Measurements from ENCODE around the gene KDSR. TPM values are rescaled to one million over a fixed set of nuclear protein-coding genes. Genes with fewer than 3 reads are reported as not detected.

Gene KDSR, protein sequence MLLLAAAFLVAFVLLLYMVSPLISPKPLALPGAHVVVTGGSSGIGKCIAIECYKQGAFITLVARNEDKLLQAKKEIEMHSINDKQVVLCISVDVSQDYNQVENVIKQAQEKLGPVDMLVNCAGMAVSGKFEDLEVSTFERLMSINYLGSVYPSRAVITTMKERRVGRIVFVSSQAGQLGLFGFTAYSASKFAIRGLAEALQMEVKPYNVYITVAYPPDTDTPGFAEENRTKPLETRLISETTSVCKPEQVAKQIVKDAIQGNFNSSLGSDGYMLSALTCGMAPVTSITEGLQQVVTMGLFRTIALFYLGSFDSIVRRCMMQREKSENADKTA
- 56.8 and 64.4 TPM in 2 replicates for total RNA-seq (2014; rRNA removed; shearing (Covaris generic); ENCODE audit: low replicate concordance)

DNA sequence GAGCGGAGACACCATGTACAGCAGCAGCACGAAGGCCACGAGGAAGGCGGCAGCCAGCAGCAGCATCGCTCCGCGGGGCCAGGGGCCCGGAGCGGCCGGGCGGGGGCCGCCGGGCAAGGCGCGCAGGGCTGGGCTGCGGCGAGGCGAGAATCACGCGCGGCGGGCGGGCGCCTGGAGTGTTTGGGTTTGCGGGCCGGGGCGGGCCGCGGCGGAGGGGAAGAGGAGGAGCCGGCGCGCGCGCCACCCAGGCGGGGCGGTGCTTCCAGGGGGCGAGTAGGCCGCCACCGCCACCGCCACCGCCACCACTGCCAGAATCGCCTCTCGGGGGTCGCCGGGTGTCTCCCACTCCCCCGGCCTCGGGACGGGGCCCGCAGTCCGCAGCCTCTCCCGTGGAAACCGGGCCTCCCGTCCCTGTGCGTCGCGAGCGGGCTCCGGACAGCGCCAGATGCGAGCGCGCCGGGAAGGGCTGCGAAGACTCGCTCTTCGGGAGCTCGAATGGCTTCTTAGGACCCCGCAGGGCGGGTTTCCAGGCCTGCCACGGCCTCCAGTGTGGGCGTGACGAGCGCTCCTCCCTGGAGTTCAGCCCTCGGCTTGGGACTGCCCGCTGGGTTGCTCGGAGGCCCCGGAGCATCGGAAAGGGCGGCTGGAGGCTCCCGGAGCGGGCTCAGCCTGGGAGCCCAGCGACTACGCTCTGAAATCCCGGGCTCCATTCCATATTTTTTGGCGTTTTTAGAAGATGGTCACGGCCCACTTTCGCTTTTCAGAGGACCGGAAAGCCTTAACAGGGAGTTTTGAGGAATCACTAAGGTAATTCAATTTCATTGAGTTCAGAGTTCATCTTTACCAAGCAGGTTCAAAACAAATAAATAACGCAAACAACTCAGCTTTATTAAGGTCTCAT lies at the start of gene KDSR:
Gene KDSR (minus strand): TSS at position 154 of the 901 bp plus-strand sequence. CDS start 88 bp downstream, at position 66.
- peak; percentile 93 for DNase-seq
- Histone ChIP-seq H3K36me3 (ENCODE audit: insufficient read depth, low read length) (peaks cover 3% of the 10 kb centered on the region; the same call in 1 of the 2 replicates), H2AFZ (ENCODE audit: low read length) (peak within 1 kb of the TSS; percentile 80), H3K27ac (ENCODE audit: low read length) (peak within 1 kb of the TSS; percentile 5; the same call in 1 of the 2 replicates), H3K27me3 (ENCODE audit: low read length) (no peaks in the 10 kb centered on the region), H3K9me2 (replicated peaks; ENCODE audit: insufficient read depth, low read length) (no peaks in the 10 kb centered on the region), H3K4me3 (ENCODE audit: low read length) (peak within 1 kb of the TSS; percentile 87), H3K4me1 (ENCODE audit: low read length) (peaks cover 16% of the 10 kb centered on the region), H3K9ac (ENCODE audit: low read length) (peak within 1 kb of the TSS; percentile 93), H3K79me2 (ENCODE audit: low read length) (peaks cover 41% of the 10 kb centered on the region), H4K20me1 (ENCODE audit: insufficient read depth, low read depth, low read length) (no peaks in the 10 kb centered on the region), H3K9me3 (ENCODE audit: low read length) (no peaks in the 10 kb centered on the region), H3K4me2 (ENCODE audit: low read depth, low read length, poor library complexity, severe bottlenecking) (peak within 1 kb of the TSS; percentile 87)

DNA sequence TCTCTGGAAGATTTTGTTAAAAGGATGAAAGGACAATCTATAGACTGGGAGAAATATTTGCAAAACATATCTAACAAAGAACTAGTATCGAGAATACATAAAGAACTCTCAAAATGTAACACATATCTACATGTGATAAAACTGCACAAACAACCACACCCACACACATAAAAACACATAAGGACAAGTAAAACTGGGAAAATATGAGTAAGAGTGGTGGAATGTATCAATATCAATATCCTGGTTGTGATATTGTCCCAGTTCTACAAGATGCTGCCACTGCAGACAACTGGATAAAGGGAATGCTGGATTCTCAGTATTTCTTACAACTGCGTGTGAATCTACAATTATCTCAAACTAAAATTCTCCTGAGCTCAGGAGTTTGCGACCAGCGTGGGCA lies 45.9 kb upstream of the KDSR start:
- H2AFZ ChIP-seq (ENCODE audit: low read length): no peak overlapping the region
- no peaks in the 10 kb centered on the region for H3K27me3 ChIP-seq (ENCODE audit: low read length)
- DNase-seq: no peak
- no peak overlapping the region for H3K4me3 ChIP-seq (ENCODE audit: low read length)
- no peaks in the 10 kb centered on the region for H3K9me3 ChIP-seq (ENCODE audit: low read length)
- no peak overlapping the region for H3K9ac ChIP-seq (ENCODE audit: low read length)
- peaks cover 11% of the 10 kb centered on the region; the same call in 1 of the 2 replicates for H4K20me1 ChIP-seq (ENCODE audit: insufficient read depth, low read depth, low read length)
- no peaks in the 10 kb centered on the region for H3K4me1 ChIP-seq (ENCODE audit: low read length)
- H3K79me2 ChIP-seq (ENCODE audit: low read length): peaks cover 99% of the 10 kb centered on the region
- H3K36me3 ChIP-seq (ENCODE audit: insufficient read depth, low read length): peaks cover 63% of the 10 kb centered on the region
- H3K9me2 ChIP-seq (replicated peaks; ENCODE audit: insufficient read depth, low read length): no peaks in the 10 kb centered on the region
- H3K4me2 ChIP-seq (ENCODE audit: low read depth, low read length, poor library complexity, severe bottlenecking): no peak overlapping the region
- no peak overlapping the region for H3K27ac ChIP-seq (ENCODE audit: low read length)

DNA sequence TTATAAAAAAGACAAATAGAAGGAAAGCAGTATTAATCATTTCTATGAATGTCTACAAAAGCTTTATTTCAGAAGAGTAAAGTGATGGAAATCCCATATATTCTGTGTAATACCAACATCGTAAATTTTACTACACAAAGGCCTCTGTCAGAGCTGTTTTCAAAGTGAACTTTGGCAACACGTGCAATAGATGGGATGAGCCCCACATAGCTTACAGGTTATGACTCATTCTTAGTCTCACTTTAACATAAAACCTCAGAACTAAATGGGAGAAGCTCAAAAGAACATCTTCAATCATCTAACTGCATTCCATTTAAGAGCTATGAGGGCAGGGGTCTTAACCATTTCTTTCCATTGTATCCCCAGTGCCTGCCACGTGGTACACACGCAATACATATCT lies 43.8 kb upstream of the KDSR start:
- H3K27me3 ChIP-seq (ENCODE audit: low read length): no peaks in the 10 kb centered on the region
- no peak overlapping the region for H3K4me3 ChIP-seq (ENCODE audit: low read length)
- H3K9me3 ChIP-seq (ENCODE audit: low read length): no peaks in the 10 kb centered on the region
- no peak overlapping the region for H3K9ac ChIP-seq (ENCODE audit: low read length)
- no peak for DNase-seq
- H3K4me2 ChIP-seq (ENCODE audit: low read depth, low read length, poor library complexity, severe bottlenecking): no peak overlapping the region
- H4K20me1 ChIP-seq (ENCODE audit: insufficient read depth, low read depth, low read length): no peaks in the 10 kb centered on the region
- H3K79me2 ChIP-seq (ENCODE audit: low read length): peaks cover 99% of the 10 kb centered on the region
- H3K4me1 ChIP-seq (ENCODE audit: low read length): no peaks in the 10 kb centered on the region
- H3K36me3 ChIP-seq (ENCODE audit: insufficient read depth, low read length): peaks cover 73% of the 10 kb centered on the region
- no peaks in the 10 kb centered on the region for H3K9me2 ChIP-seq (replicated peaks; ENCODE audit: insufficient read depth, low read length)
- no peak overlapping the region for H3K27ac ChIP-seq (ENCODE audit: low read length)
- no peak overlapping the region for H2AFZ ChIP-seq (ENCODE audit: low read length)

DNA sequence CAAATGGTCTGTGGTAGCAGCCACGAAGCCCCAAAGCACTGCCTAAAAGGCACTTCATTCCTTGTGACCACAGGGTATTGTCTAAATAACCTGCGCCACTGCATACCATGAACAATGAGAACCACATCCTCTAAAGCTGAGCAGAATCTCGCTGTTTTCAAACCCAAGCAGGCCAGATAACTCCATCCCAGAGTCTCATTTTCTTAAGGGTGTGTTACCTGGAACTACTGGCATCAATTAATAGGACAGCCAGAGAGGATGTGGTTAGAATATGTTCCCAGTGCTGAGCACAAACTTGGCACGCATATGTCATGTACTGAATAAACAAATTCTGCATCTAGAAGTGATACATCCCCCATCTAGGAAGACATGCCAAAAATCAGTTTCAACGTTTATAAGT lies 42.3 kb upstream of the KDSR start:
- Histone ChIP-seq H4K20me1 (ENCODE audit: insufficient read depth, low read depth, low read length) (no peaks in the 10 kb centered on the region), H3K27me3 (ENCODE audit: low read length) (no peaks in the 10 kb centered on the region), H3K4me2 (ENCODE audit: low read depth, low read length, poor library complexity, severe bottlenecking) (no peak overlapping the region), H3K36me3 (ENCODE audit: insufficient read depth, low read length) (peaks cover 79% of the 10 kb centered on the region), H3K4me1 (ENCODE audit: low read length) (no peaks in the 10 kb centered on the region), H2AFZ (ENCODE audit: low read length) (no peak overlapping the region), H3K27ac (ENCODE audit: low read length) (no peak overlapping the region), H3K79me2 (ENCODE audit: low read length) (peaks cover 93% of the 10 kb centered on the region), H3K9me3 (ENCODE audit: low read length) (no peaks in the 10 kb centered on the region), H3K9me2 (replicated peaks; ENCODE audit: insufficient read depth, low read length) (no peaks in the 10 kb centered on the region), H3K9ac (ENCODE audit: low read length) (no peak overlapping the region), H3K4me3 (ENCODE audit: low read length) (no peak overlapping the region)
- DNase-seq: no peak

DNA sequence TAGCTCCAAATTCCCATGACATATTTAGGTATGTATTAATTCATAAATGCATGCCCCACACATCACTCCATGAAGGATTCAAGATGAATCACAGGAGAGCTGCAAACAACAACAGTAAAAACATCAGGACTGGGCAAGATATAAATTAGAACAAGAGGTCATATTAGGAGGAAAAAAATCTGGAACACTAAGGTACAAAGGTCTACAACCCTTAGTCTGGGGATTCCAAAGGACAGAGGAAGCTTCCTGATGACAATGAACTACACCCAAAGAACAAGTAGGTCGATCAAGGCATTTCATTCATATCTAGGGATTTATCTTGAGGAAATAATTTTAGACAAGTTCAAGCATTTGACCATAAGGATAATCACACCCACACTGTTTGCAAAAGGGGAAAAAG lies 40.7 kb upstream of the KDSR start:
- DNase-seq: no peak
- Histone ChIP-seq H3K36me3 (ENCODE audit: insufficient read depth, low read length) (peaks cover 91% of the 10 kb centered on the region), H3K27me3 (ENCODE audit: low read length) (no peaks in the 10 kb centered on the region), H3K4me2 (ENCODE audit: low read depth, low read length, poor library complexity, severe bottlenecking) (no peak overlapping the region), H3K4me1 (ENCODE audit: low read length) (no peaks in the 10 kb centered on the region), H3K9me3 (ENCODE audit: low read length) (no peaks in the 10 kb centered on the region), H3K79me2 (ENCODE audit: low read length) (peaks cover 78% of the 10 kb centered on the region), H3K4me3 (ENCODE audit: low read length) (no peak overlapping the region), H4K20me1 (ENCODE audit: insufficient read depth, low read depth, low read length) (no peaks in the 10 kb centered on the region), H2AFZ (ENCODE audit: low read length) (no peak overlapping the region), H3K9ac (ENCODE audit: low read length) (no peak overlapping the region), H3K9me2 (replicated peaks; ENCODE audit: insufficient read depth, low read length) (no peaks in the 10 kb centered on the region), H3K27ac (ENCODE audit: low read length) (no peak overlapping the region)

DNA sequence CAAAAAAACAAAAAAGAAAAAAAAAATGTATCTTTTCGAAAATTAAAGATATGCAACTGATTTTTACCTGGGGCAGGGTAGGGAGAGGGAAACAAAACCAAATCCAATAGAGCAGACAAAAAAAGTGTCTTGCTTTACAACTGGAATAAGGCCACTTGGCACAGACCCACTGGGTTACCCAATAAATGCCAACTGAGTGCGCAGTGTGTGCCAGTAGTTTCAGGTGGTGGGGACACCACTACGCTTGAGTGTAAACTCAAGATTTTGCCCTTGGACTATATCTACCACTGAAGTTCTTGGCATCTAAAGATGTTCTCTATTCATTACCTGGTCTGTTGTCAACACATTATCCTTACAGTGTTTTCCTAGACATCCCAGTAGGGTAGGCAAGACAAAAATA lies 39.0 kb upstream of the KDSR start:
- H3K4me2 ChIP-seq (ENCODE audit: low read depth, low read length, poor library complexity, severe bottlenecking): no peak overlapping the region
- H2AFZ ChIP-seq (ENCODE audit: low read length): no peak overlapping the region
- no peak for DNase-seq
- H3K4me1 ChIP-seq (ENCODE audit: low read length): no peaks in the 10 kb centered on the region
- no peaks in the 10 kb centered on the region for H3K9me2 ChIP-seq (replicated peaks; ENCODE audit: insufficient read depth, low read length)
- H3K4me3 ChIP-seq (ENCODE audit: low read length): no peak overlapping the region
- H4K20me1 ChIP-seq (ENCODE audit: insufficient read depth, low read depth, low read length): no peaks in the 10 kb centered on the region
- no peaks in the 10 kb centered on the region for H3K27me3 ChIP-seq (ENCODE audit: low read length)
- peaks cover 87% of the 10 kb centered on the region for H3K36me3 ChIP-seq (ENCODE audit: insufficient read depth, low read length)
- H3K9ac ChIP-seq (ENCODE audit: low read length): no peak overlapping the region
- no peaks in the 10 kb centered on the region for H3K9me3 ChIP-seq (ENCODE audit: low read length)
- H3K79me2 ChIP-seq (ENCODE audit: low read length): peaks cover 60% of the 10 kb centered on the region
- no peak overlapping the region for H3K27ac ChIP-seq (ENCODE audit: low read length)

DNA sequence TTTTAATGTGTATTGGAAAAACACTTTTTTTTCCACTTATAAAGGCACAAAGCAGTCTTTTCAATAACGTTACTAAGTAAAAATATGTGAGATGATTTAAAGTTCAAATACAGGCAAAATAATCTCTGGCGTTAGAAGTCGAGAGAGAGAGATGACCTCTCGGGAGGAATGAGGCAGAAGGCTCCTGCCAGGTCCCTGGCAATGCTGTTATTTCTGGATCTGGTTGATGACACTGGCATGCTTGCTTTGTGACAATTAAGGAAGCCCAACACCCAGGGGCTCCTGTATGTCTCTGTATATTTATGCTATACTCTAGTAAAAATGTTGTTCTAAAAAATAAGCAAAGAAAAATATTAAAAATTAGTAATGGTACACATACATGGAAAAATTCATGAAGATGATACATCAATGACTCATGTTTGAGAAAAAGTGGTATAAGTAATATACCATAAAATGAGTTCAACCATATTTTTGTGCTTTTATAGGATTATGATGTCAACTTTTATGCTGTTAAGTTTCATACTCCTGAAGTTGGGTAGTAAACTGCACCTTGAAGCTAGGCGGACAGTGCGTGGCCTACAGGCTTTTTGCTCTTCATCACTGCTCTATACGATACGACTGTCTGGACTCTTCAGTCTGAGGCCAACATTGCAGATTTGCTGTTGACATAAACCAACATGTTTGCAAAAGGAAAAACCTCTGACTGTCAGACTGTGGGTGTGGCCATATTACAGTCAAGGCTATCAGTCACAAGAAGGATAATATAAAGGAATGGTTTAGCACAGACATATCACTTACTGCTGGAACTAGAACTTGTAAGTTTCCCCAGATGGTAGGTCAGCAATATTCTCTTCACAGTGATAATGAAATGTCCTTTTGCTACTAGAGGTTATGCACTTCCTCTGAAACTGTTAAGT lies 35.5 kb upstream of the KDSR start:
- DNase-seq: no peak
- Histone ChIP-seq H3K9me3 (ENCODE audit: low read length) (no peaks in the 10 kb centered on the region), H2AFZ (ENCODE audit: low read length) (no peak overlapping the region), H3K9ac (ENCODE audit: low read length) (no peak overlapping the region), H3K4me3 (ENCODE audit: low read length) (no peak overlapping the region), H3K9me2 (replicated peaks; ENCODE audit: insufficient read depth, low read length) (no peaks in the 10 kb centered on the region), H3K27me3 (ENCODE audit: low read length) (no peaks in the 10 kb centered on the region), H3K79me2 (ENCODE audit: low read length) (peaks cover 26% of the 10 kb centered on the region), H3K4me1 (ENCODE audit: low read length) (no peaks in the 10 kb centered on the region), H3K36me3 (ENCODE audit: insufficient read depth, low read length) (peaks cover 82% of the 10 kb centered on the region), H3K27ac (ENCODE audit: low read length) (no peak overlapping the region), H3K4me2 (ENCODE audit: low read depth, low read length, poor library complexity, severe bottlenecking) (no peak overlapping the region), H4K20me1 (ENCODE audit: insufficient read depth, low read depth, low read length) (no peaks in the 10 kb centered on the region)

All from Karpas-422 (cell line).